Stomach smooth muscle (tissue), 2 donors: ENCODE data around the gene CHMP2B.
"Not testable (repeated sequence)": the region's sequence is repeated elsewhere in the genome, so short reads cannot be mapped to it uniquely, and the experiment has no call there.

Experiments
- H3K27ac ChIP-seq: one replicate; pipeline ENCODE4 v1.7.0; 2013; ENCODE audit warnings: mild to moderate bottlenecking, low read length, inconsistent platforms
- H3K27me3 ChIP-seq, 2 donors: one replicate each; pipeline ENCODE4 v1.7.0; 2013; ENCODE audit warnings: low read length in 2 of 2; ENCODE audit not compliant: insufficient read depth in 2 of 2, control insufficient read depth in 1 of 2
- H3K36me3 ChIP-seq, 2 donors: one replicate each; pipeline ENCODE4 v1.7.0; 2013; ENCODE audit warnings: low read length in 2 of 2; ENCODE audit not compliant: control insufficient read depth in 2 of 2, insufficient read depth in 2 of 2
- H3K4me1 ChIP-seq: one replicate; pipeline ENCODE4 v1.7.0; 2013; ENCODE audit warnings: low read length; ENCODE audit not compliant: control insufficient read depth, insufficient read depth
- H3K4me3 ChIP-seq, 2 donors: one replicate each; pipeline ENCODE4 v1.7.0; 2013; ENCODE audit warnings: low read length in 2 of 2
- H3K9ac ChIP-seq, 2 donors: one replicate each; pipeline ENCODE4 v1.7.0; 2013; ENCODE audit warnings: low read length in 2 of 2, mild to moderate bottlenecking in 1 of 2
- H3K9me3 ChIP-seq, 2 donors: one replicate each; pipeline ENCODE4 v1.7.0; 2013; ENCODE audit warnings: low read length in 2 of 2; ENCODE audit not compliant: control insufficient read depth in 2 of 2
- donor health status: healthy.
- donor health status: Pancreatic carcinoma.

Gene CHMP2B

DNA sequence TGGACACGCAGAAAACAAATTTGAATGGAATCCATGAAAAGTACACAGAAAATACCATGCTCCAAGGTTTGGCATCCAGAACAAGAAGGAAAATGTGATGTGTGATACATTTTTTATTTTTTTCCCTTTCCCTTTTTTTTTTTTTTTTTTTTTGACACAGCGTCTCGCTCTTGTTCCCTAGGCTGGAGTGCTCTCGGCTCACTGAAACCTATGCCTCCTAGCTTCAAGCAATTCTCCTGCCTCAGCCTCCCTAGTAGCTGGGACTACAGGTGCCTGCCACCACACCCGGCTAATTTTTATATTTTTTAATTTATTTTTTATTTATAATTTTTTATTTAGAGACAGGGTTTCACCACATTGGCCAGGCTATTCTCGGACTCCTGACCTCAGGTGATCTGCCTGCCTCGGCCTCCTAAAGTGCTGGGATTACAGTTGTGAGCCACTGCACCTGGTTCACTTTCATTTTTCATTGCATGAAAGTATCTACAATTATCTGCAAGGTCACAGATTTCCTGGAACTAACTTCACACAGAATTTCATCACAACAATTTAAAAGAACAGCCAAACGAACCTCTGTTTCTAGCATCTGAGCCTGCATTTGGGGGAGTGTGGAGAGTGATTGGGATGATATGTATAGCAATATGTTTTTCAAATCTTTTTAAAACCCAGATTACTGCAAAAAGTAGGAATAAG, 41.0 kb downstream of the CHMP2B start:
- Histone ChIP-seq H3K9me3 (no peaks in the 10 kb centered on the region), H3K36me3 (no peaks in the 10 kb centered on the region), H3K4me1 (no peaks in the 10 kb centered on the region), H3K27ac (no peak overlapping the region), H3K9ac (no peak overlapping the region), H3K27me3 (no peaks in the 10 kb centered on the region), H3K4me3 (no peak overlapping the region)

DNA sequence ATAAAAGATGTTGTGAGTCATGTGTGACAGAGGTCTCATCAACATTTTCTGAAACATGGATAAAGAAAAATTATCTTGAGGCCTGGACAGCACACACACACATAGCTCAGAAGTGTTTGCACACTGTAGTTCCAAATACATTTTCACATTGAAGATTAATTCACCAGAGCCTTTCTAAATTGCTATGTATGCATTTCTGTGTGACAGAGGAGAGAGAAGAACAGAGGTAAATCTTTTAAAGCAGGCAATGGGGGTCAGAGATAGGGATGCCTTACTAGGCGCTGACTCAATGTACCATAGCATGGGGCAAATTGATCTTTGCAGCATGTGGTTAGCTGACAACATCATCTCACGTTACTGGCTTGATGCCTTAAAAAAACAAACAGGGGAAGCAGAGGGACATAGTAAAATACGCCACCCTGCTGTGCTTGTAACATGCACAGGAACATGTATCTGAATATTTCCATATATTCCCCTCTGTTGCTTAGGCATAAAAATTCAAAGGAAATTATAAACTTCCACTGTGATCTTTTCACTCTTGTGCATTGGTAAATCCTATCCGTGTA, 41.6 kb downstream of the CHMP2B start:
- Histone ChIP-seq H3K36me3 (no peaks in the 10 kb centered on the region), H3K9ac (no peak overlapping the region), H3K27me3 (no peaks in the 10 kb centered on the region), H3K27ac (no peak overlapping the region), H3K4me1 (no peaks in the 10 kb centered on the region), H3K9me3 (no peaks in the 10 kb centered on the region), H3K4me3 (no peak overlapping the region)

DNA sequence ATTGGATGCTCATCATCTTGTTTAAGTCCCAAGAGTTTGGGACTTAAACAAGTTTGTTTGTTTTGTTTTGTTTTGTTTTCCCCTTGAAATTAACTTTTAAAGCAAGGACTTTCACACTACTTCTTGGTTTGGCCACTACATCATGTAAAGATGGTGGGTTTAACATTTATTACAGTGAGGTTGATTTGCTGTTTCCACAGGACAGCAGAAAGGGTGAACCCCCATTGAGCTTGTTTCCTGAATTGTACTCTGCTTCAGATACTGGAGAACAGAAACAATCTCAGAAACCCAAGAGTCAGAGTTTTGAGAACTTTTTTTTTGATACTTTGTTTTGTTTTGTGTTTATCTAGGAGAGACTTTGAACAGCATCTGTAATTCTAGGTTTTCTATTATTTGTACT, 42.6 kb downstream of the CHMP2B start:
- Histone ChIP-seq H3K27ac (no peak overlapping the region), H3K4me3 (no peak overlapping the region), H3K36me3 (no peaks in the 10 kb centered on the region), H3K9ac (no peak overlapping the region), H3K4me1 (no peaks in the 10 kb centered on the region), H3K27me3 (no peaks in the 10 kb centered on the region), H3K9me3 (no peaks in the 10 kb centered on the region)

DNA sequence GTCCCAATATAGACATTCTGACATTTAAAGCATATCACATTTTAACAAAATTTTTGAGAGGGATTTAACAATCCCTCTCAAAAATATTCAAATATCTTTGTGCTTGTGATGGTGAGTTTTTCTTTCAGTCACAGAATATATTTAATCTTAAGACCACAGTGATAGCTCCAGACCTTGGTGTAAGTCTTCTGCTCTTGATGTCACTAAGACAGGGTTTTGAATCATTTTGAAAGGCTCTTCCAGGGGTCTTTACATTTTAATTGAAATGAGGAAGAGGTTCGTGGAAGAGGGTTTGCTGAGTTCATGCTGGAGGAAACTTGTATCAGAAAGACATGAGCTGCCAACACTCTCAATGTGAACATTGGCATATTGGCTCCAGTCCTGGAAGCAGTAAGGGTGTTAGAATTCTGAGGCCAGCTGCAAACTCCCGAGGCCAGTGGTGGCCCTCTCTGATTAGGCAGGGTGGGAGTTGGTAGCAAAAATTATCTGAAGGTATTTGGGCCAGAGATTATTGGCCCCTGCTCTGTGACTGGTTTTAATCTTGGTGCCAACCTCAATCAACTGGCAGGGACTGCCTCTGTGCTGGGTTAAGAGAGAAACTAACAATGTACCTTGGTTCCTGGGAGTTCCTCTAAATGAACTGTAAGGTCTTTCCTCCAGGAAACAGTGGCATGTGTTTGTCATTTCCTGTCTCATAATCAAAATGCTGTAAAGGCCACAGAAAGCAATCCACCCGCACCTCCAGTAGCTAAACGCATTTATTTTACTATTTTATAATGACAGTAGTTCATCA, 44.0 kb downstream of the CHMP2B start:
- no peak overlapping the region for H3K4me3 ChIP-seq
- no peak overlapping the region for H3K9ac ChIP-seq
- no peak overlapping the region for H3K27ac ChIP-seq
- no peaks in the 10 kb centered on the region for H3K36me3 ChIP-seq
- H3K4me1 ChIP-seq, result no peaks in the 10 kb centered on the region
- no peaks in the 10 kb centered on the region for H3K27me3 ChIP-seq
- H3K9me3 ChIP-seq, result no peaks in the 10 kb centered on the region

DNA sequence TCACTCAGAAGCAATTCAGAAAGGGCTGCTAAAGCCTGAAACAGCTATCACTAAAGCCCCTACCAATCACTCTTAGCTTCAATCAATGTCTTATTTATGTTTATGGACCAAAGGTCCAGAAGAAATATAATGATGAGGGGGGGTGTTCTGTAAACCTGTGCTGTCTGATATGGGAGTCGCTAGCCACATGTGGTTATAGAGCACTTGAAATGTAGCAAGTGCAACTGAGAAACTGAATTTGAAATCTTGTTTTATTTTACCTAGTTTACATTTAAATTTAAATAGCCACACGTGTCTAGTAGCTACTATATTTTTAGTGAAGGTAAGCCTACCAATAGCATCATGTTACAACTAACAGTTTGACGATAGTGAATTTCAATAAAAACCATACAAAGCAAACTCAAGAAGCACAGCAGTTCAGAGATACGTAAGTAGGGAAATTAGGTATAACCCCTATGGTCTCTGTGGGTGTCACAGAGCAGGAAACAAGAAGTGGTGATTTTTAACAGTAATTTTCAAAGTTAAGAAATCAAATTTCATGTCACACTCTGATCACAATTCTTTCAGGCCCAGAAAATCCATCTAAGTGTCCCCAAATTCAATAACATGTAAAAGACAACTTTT, 45.7 kb downstream of the CHMP2B start:
- no peaks in the 10 kb centered on the region for H3K27me3 ChIP-seq
- no peaks in the 10 kb centered on the region for H3K9me3 ChIP-seq
- H3K36me3 ChIP-seq, result no peaks in the 10 kb centered on the region

DNA sequence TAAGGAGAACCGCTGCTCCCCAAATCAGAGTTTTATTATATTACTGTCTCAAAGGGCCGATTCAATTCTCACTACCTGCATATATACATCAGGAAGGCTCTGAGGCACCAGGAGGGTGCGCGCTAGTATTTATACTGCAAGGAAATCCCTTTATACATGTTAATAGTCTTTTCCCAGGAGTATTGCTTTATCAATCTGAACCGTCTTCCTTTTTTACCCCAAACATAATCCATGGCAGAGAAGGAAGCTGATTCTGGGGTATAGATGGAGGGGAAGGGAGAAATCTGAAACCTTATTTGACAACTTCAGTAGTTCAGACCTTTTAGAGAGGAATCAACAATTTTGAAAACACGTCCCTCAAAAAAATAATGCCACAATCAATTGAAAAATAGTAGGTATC, 49.4 kb downstream of the CHMP2B start, which contains the start of gene POU1F1:
POU1F1 (minus strand) TSS at position 101 of the 400 bp plus-strand sequence. CDS start 122 bp downstream, outside the sequence.
- no peak within 1 kb of the TSS for H3K27ac ChIP-seq
- H3K27me3 ChIP-seq, result no peaks in the 10 kb centered on the region
- no peaks in the 10 kb centered on the region for H3K36me3 ChIP-seq
- H3K4me1 ChIP-seq, result no peaks in the 10 kb centered on the region
- H3K9me3 ChIP-seq, result no peaks in the 10 kb centered on the region
- no peak within 1 kb of the TSS for H3K4me3 ChIP-seq
- H3K9ac ChIP-seq, result no peak within 1 kb of the TSS

More for the DNA sequence above, 45.7 kb downstream of the CHMP2B start:
- Histone ChIP-seq H3K9ac (no peak overlapping the region), H3K27ac (no peak overlapping the region), H3K4me1 (no peaks in the 10 kb centered on the region), H3K4me3 (no peak overlapping the region)

DNA sequence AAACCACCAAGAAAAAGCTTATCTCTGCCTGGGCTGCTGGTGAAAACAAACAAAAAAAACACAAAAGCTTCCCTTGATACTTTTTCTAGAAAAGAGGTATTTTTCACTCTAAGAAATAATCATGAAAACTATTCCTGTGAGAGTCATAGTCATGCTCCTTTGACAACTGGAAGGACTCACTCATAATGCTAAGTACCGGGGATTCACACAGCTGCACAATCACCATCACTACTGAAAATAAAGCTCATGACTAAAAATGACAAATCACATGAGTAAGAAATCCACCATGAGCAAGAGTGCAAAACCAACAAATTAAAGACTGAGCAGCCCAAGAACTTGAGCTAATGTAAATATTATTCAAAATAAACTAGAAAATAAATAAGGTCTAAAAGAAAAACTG, 59.9 kb downstream of the CHMP2B start:
- Histone ChIP-seq H3K36me3 (no peaks in the 10 kb centered on the region), H3K9ac (no peak overlapping the region), H3K27ac (no peak overlapping the region), H3K4me1 (no peaks in the 10 kb centered on the region), H3K27me3 (no peaks in the 10 kb centered on the region), H3K4me3 (no peak overlapping the region), H3K9me3 (no peaks in the 10 kb centered on the region)

DNA sequence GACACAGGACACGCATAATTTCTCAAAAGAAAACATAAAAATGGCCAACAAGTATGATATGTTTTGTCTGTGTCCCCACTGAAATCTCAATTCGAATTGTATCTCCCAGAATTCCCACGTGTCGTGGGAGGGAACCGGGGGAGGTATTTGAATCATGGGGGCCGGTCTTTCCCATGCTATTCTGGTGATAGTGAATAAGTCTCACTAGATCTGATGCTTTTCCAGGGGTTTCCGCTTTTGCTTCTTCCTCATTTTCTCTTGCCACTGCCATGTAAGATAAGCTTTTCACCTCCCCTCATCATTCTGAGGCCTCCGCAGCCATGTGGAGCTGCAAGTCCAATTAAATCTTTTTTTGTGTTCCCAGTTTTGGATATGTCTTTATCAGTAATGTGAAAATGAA, 61.3 kb downstream of the CHMP2B start:
- H3K4me1 ChIP-seq, result no peaks in the 10 kb centered on the region
- no peaks in the 10 kb centered on the region for H3K27me3 ChIP-seq

DNA sequence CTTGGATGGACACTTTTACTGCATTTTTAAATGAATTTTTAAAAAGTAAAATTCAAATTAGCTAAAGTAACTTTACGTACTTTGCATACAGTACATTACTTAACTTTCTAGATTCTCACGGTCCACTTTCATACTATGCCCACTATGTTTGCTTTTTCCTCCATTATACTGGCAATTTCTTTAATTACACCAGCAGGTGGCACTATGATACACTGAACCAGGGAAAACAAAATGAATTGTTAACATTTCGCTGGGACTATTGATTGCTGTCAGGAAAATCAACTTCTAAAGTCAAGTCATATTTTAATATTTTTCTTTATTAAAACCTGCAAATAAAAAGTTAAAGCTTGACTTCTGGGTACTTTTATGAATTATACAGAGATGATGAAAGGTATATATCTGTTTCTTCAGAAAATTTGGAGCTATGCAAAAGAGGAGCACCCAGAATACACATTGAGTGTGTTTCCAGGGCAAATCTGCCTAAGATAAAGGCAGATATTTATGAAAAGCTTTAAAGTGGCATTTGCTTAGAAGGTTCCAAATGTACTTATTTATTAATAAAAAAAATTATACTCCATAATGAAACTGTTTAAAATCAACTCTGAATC, 71.1 kb downstream of the CHMP2B start:
- H3K36me3 ChIP-seq, result no peaks in the 10 kb centered on the region
- no peaks in the 10 kb centered on the region for H3K27me3 ChIP-seq
- no peak overlapping the region for H3K27ac ChIP-seq
- no peaks in the 10 kb centered on the region for H3K9me3 ChIP-seq
- H3K4me3 ChIP-seq, result no peak overlapping the region
- H3K4me1 ChIP-seq, result no peaks in the 10 kb centered on the region
- H3K9ac ChIP-seq, result no peak overlapping the region

More for the DNA sequence above, 61.3 kb downstream of the CHMP2B start:
- H3K9me3 ChIP-seq, result no peaks in the 10 kb centered on the region
- no peak overlapping the region for H3K4me3 ChIP-seq
- H3K36me3 ChIP-seq, result no peaks in the 10 kb centered on the region
- no peak overlapping the region for H3K27ac ChIP-seq
- H3K9ac ChIP-seq, result no peak overlapping the region

DNA sequence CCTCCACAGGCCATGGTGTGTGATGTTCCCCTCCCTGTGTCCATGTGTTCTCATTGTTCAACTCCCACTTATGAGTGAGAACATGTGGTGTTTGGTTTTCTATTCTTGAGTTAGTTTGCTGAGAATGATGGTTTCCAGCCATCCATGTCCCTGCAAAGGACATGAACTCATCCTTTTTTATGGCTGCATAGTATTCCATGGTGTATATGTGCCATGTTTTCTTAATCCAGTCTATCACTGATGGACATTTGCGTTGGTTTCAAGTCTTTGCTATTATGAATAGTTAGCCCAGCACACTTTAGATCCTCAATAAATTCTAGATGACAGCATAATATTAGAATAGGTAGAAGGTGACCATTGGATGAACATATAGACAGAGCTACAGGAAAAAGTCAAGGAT, 77.9 kb downstream of the CHMP2B start:
- not testable (repeated sequence) for H3K4me1 ChIP-seq, H3K9ac ChIP-seq, H3K27ac ChIP-seq, H3K27me3 ChIP-seq, H3K9me3 ChIP-seq, H3K36me3 ChIP-seq, H3K4me3 ChIP-seq
